HG02678 (cell line): ENCODE results near the gene RAD51B.
"Not testable (repeated sequence)": the region's sequence is repeated elsewhere in the genome, so short reads cannot be mapped to it uniquely, and the experiment has no call there.

Source experiments
- ATAC-seq: cut with Tn5 transposase; IDR thresholded peaks from one replicate; pipeline ENCODE4 v1.9.1; 2021; ENCODE audit warnings: mild to moderate bottlenecking, moderate library complexity; ENCODE audit not compliant: unreplicated experiment

The RAD51B gene

DNA sequence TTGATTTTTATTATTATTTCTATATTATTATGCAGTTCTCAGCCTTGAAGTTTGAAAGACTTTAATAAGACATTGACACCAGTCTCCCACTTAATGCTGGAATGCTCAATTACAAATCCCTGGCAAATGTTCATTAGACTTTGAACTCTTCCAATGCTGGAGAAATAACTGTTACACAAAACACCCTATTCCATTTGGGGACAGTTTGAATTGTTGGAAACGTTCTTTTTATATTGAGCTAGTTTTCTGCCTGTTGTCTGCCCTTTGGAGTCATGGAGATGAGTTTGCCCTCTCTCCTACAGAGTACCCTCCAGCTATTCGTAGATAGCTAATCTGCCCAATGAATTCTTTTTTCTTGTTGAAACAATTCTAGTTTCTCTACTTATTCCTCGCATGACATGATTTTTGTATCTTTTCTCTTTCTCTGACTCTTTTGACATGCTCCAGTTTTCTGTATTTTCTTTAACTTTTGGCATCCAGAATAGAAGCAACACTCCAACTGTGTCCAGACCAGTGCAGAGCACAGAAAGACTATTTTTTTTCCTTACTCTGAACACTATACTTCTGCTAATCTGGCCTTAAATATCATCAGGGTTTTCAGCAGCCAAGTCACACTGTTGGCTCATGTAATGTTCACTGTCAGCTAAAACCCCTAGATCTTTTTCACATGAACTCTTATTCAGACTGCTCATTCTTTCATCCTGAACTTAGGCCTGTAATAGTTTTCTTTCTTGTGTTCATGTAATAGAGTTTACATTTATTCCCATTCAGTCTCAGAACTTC is 379.3 kb downstream of the RAD51B start:
- no peak for ATAC-seq

DNA sequence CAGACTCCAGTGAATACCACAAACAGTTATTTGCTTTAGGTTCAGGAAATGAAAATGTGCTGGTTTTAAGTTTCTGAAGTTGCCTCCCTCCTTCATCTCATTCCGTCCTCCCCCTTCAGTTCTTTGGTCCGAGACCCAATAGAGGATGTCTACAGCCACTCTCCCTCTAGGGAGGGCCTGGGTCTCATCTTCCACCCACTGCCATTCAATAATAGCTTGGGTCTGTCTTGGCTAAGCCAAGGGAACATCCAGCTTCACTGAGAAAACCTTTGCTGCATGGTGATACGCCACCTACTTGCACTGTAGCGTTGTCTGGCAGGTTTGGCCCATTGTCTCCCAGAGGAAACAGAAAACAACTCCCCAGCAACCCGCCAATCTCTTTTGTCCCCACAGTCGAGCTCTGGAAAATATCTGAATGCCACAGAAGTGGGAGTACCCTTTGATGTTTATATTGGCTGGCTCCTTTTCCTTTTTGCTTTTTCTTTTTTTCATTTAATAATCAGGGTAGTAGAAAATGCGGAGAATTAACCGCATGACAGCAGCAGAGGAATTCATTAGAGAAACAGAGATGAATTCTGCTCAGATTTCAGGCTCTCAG is 380.1 kb downstream of the RAD51B start:
- no peak for ATAC-seq

- ATAC-seq = no peak
Observed at GRCh38 chr14:68203871-68204270, 384.3 kb downstream of the RAD51B start.

DNA sequence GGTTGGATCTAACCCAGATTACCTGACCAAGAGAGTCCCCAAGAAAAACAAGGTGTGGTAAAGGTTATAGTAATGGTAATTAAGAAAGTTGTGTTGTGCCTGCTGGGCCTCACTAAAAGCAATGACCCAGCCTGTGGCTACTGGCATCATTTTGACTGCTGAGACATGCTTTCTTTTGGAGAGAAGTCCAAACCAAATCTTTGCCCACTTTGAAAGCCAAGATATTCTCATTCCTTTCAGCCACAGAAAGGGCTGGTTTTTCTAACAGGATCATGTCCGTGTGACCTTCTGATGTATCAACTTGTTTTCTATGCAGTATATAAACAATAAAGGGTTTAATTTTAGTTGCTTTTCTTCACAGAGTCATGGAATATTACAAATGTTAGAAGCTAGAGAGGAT is 388.6 kb downstream of the RAD51B start:
- no peak for ATAC-seq

- ATAC-seq = no peak
Observed at GRCh38 chr14:68208626-68209317, 389.2 kb downstream of the RAD51B start.

DNA sequence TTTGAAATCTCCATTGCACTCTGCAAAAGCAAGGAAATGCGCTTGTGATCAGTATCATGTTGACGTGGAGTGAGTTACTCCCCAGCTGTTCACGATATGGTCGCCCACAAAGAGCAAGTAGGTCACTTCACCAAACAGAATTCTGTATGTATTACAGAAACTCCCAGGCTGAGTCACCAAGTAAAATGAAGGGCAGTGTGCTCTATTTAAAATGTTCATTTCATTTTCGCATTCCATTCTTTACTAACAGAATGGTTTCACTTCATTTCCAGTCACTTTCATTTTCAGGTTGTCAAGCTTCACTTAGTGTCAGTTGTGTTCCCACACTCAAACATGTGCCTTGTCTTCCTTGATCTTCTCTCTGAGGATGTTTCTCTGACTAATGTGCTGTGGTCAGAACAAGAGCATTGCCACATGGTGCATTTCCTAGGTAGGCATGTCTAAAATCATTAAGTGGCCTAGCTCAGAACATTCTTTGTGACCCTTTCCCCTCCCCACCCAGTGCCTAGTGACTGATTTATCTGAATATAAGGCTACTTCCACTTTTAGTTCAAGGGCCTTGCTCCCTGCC is 391.2 kb downstream of the RAD51B start:
- peak; percentile 89 for ATAC-seq

DNA sequence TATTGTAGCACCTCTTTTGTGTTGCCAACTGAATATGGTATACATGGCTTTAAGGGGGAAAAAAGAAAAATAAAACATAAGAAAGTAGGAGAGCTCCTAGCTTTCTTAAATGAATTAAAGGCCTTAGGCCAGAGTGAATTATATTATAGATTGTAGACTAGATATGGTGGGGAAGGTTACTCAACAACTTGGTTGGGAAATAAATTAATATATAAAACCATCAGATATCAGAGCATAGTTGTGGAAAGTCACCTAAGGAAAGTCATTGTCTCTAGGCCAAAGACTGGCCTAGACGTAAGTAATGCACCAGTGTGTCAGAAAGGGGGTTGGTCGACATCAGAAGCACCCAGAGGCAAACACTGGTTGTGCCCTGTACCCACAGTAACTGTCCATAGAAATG is 391.8 kb downstream of the RAD51B start:
- no peak for ATAC-seq

DNA sequence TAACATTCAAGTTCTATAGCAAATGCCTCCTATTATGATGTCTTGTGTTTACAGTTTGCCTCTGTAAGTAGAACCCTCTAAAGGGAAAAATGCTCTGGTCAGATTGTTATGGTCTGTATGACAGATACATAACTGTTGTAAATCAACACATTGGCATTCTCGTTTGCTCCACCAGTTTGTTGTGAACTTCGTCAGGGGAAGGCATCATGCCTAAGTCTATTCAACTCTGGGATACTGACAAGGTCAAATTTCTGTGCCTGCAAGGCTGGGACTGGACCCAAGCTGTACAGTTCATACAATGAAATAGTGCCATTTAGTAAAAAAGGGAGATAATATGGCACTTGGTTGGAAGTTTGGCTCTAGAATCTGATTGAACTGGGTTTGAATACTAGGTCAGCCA is 392.3 kb downstream of the RAD51B start:
- ATAC-seq = no peak

DNA sequence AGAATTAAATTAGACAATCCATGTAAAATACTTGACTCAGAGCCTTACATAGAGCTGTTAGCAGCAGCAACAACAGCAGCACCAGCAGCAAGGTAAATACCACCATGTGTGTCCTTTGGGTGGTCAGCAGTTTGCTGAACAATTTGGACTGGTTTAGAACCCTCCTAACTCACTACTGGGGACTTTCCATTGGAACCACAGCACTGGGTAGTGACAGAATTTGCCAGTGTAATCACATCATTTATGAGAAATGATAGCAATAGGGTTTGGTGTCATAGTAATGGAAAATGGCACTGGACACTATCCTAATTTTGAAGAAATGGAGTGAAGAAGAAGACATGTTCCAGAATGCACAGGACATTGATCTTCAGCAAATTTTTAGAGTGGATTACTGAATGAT is 392.8 kb downstream of the RAD51B start:
- no peak for ATAC-seq

- ATAC-seq = no peak
Observed at GRCh38 chr14:68214431-68214830, 394.9 kb downstream of the RAD51B start.

- ATAC-seq = no peak
Observed at GRCh38 chr14:68215629-68216028, 396.1 kb downstream of the RAD51B start.

- ATAC-seq = no peak
Observed at GRCh38 chr14:68216079-68216478, 396.5 kb downstream of the RAD51B start.

- ATAC-seq = no peak
Observed at GRCh38 chr14:68216957-68217356, 397.4 kb downstream of the RAD51B start.

GRCh38 chr14:68217791-68218340 is 398.3 kb downstream of the RAD51B start:
- no peak for ATAC-seq

DNA sequence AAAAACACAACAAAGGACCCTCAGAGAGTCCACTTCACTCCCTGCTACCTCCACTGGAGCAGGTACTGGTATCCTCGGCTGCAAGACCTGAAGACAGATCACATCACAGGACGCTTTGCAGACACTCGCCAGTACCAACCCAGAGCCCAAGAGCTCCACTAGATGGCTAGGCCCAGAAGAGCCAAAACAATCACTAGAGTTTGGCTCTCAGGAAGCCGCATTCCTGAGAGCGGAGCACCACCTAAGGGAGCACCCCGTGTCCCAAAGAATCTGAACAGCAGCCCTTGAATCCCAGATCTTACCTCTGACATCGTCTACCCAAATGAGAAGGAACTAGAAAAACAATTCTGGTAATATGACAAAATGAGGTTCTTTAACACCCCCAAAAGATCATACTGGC is 399.8 kb downstream of the RAD51B start:
- ATAC-seq = no peak

DNA sequence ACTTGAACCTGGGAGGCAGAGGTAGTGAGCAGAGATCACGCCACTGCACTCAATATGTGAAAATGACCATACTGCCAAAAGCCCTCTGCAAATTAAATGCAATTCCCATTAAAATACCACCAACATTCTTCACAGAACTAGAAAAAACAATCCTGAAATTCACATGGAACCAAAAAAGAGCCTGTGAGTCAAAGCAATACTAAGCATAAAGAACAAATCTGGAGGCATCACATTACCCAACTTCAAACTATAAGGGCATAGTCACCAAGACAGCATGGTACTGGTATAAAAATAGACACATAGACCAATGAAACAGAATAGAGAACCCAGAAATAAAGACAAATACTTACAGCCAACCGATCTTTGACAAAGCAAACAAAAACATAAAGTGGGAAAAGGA is 401.5 kb downstream of the RAD51B start:
- not testable (repeated sequence) for ATAC-seq

- ATAC-seq = no peak
Observed at GRCh38 chr14:68222154-68222553, 402.6 kb downstream of the RAD51B start.

GRCh38 chr14:68222726-68223125 is 403.1 kb downstream of the RAD51B start:
- no peak for ATAC-seq

DNA sequence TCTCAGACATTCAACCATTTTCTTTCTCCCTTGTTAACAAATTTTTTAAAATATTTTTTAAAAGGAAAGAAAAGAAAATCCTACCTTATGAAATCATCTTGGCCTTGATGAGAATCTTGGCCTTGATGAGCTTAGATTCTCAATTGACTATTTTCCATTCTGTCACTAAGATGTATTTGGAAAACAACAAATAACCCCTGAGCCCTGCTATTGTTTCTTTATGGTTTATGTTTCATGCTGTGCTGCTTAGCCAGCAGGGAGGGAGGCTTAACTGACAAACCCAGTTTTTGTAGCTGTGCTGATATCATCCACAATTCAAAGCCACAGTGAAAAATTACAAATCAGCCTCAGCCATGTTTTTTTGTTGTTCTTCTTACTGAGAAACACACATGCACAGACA is 404.1 kb downstream of the RAD51B start:
- no peak for ATAC-seq

DNA sequence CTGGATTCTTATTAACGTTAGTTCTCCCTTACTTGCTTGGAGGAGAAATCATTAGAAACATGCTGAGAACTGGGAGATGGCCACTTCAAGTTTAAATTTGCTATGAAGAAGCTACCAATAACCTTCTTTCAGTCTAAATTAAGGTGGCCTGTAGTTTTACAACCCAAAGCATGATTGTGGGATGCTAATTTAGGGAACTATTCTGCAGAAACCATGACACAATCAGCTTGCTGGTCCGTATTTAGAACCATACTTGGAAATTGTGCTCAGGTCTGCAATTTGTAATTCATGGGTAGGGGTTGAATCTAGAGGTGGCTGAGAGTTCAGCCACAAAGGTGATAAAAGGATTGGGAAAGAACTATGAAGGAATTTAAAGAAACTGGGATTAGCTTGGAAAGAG is 405.7 kb downstream of the RAD51B start:
- no peak for ATAC-seq

DNA sequence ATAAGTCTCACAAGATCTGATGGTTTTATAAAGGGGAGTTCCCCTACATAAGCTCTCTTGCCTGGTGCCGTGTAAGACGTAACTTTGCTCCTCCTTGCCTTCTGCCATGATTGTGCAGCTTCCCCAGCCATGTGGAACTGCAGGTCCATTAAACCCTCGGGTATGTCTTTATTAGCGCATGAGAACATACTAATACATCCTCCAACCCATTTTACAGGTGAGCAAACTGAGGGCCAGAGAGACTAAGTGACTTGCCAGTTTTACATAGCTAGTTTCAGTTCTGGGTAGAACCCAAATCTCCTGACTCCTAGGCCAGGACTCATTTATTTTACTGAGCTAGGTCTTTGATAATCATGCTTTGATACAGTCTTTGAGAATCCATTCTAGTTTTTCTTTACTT is 406.9 kb downstream of the RAD51B start:
- no peak for ATAC-seq
